A549 (cell line): ENCODE data around the gene OR13A1. TPM values are rescaled to one million over a fixed set of nuclear protein-coding genes. Genes with fewer than 3 reads are reported as not detected.

Experiments used
- ATAC-seq, 2 experiments: fragments of 200-7000 bp in 1 of 2; fragments of >200 bp in 1 of 2; cut with Nextera tagmentation in 1 of 2; cut with Tn5 transposase in 1 of 2; 3 replicates each; pipeline versions ENCODE4 v1.8.0 to v1.9.1; 2018 to 2020; ENCODE audit warnings: mild to moderate bottlenecking in 1 of 2, moderate library complexity in 1 of 2
- CTCF ChIA-PET: fragments of 300-600 bp; sonication (Branson Sonifier 250); formaldehyde crosslinking; extraction: SDS; loops from one replicate; lab custom pipeline; 2021; ENCODE audit warnings: antibody characterized with exemption, inconsistent platforms; lab: Yijun Ruan, JAX
- POLR2A ChIA-PET: fragments of 350-600 bp; formaldehyde crosslinking; extraction: SDS; loops from one replicate; lab custom pipeline; 2021; ENCODE audit warnings: antibody characterized with exemption, inconsistent platforms; lab: Yijun Ruan, JAX
- DNase-seq, 2 experiments: peaks; one replicate each; pipeline versions ENCODE4 v3.0.0 to v3.0.0-alpha.2; 2011 to 2016; ENCODE audit warnings: low read depth in 1 of 2, low spot score in 1 of 2
- FAIRE-seq: peaks from 2 replicates; lab custom pipeline; 2011; peaks lifted over from hg19 to GRCh38; lab: Jason Lieb, UNC
- H3K27ac ChIP-seq, 2 experiments: fragments of >200 bp; sonication (Bioruptor Twin); formaldehyde crosslinking; 3 replicates each; pipeline ENCODE4 v1.5.1; 2016 to 2017
- H3K4me1 ChIP-seq: fragments of >200 bp; sonication (Bioruptor Twin); formaldehyde crosslinking; 3 replicates; pipeline ENCODE4 v1.6.1; 2016
- H3K4me2 ChIP-seq: fragments of >200 bp; sonication (Bioruptor Twin); formaldehyde crosslinking; 3 replicates; pipeline ENCODE4 v1.6.1; 2016
- H3K4me3 ChIP-seq: fragments of >200 bp; sonication (Bioruptor Twin); formaldehyde crosslinking; 3 replicates; pipeline ENCODE4 v1.5.1; 2016
- H3K9me3 ChIP-seq: fragments of >200 bp; sonication (Bioruptor Twin); formaldehyde crosslinking; 3 replicates; pipeline ENCODE4 v1.6.1; 2016
- ATOH8 ChIP-seq: fragments of 250-450 bp; sonication (Bioruptor Pico); IDR thresholded peaks from 2 replicates; pipeline ENCODE4 v1.5.0; 2020; ENCODE audit warnings: low read depth, mild to moderate bottlenecking, moderate library complexity
- CBX2 ChIP-seq: fragments of 200-600 bp; sonication (generic); IDR thresholded peaks from 2 replicates; pipeline ENCODE4 v1.6.1; 2016; ENCODE audit warnings: low read depth, mild to moderate bottlenecking, borderline replicate concordance
- CBX8 ChIP-seq: fragments of 200-600 bp; sonication (generic); IDR thresholded peaks from 2 replicates; pipeline ENCODE4 v1.6.1; 2016
- CEBPB ChIP-seq, 2 experiments: fragments of >200 bp in 1 of 2; sonication (Bioruptor Twin) in 1 of 2; formaldehyde crosslinking in 1 of 2; IDR thresholded peaks; 2 replicates each; pipeline ENCODE4 v1.6.1; 2012 to 2016
- CHD4 ChIP-seq: fragments of 200-600 bp; sonication (generic); IDR thresholded peaks from 2 replicates; pipeline ENCODE4 v1.6.1; 2016; ENCODE audit warnings: antibody characterized with exemption, mild to moderate bottlenecking, borderline replicate concordance
- E2F6 ChIP-seq: IDR thresholded peaks from 2 replicates; pipeline ENCODE4 v1.6.1; 2012; ENCODE audit warnings: low read depth, borderline replicate concordance
- EHF ChIP-seq: fragments of 250-450 bp; sonication (Bioruptor Pico); IDR thresholded peaks from 2 replicates; pipeline ENCODE4 v1.5.0; 2020; ENCODE audit warnings: mild to moderate bottlenecking
- FOSL2 ChIP-seq, 2 experiments: fragments of 450-650 bp in 1 of 2; fragments of >200 bp in 1 of 2; sonication (Bioruptor Twin) in 1 of 2; formaldehyde crosslinking; IDR thresholded peaks; 2 replicates each; pipeline versions ENCODE4 v1.5.0 to v1.6.1; 2016 to 2020; ENCODE audit warnings: mild to moderate bottlenecking in 1 of 2, moderate library complexity in 1 of 2
- GATA3 ChIP-seq: IDR thresholded peaks from 2 replicates; pipeline ENCODE4 v1.6.1; 2012; ENCODE audit warnings: borderline replicate concordance
- HEYL ChIP-seq: fragments of 250-450 bp; sonication (Bioruptor Pico); IDR thresholded peaks from 2 replicates; pipeline ENCODE4 v1.8.0; 2021; ENCODE audit warnings: mild to moderate bottlenecking, moderate library complexity
- JUNB ChIP-seq: fragments of >200 bp; sonication (Bioruptor Twin); formaldehyde crosslinking; IDR thresholded peaks from 2 replicates; pipeline ENCODE4 v1.6.1; 2016
- KDM5A ChIP-seq: fragments of 200-600 bp; sonication (generic); IDR thresholded peaks from 2 replicates; pipeline ENCODE4 v1.6.1; 2016; ENCODE audit warnings: antibody characterized with exemption, mild to moderate bottlenecking
- MAFK ChIP-seq: fragments of 450-650 bp; IDR thresholded peaks from 2 replicates; pipeline ENCODE4 v1.6.1; 2014; ENCODE audit not compliant: partially characterized antibody
- MAZ ChIP-seq: fragments of 150-350 bp; IDR thresholded peaks from 2 replicates; pipeline ENCODE4 v1.6.1; 2014; ENCODE audit warnings: antibody characterized with exemption, low read depth, low read length, borderline replicate concordance
- PHF8 ChIP-seq: fragments of 200-600 bp; sonication (generic); IDR thresholded peaks from 2 replicates; pipeline ENCODE4 v1.6.1; 2016; ENCODE audit warnings: low read depth, mild to moderate bottlenecking, antibody characterized with exemption, moderate library complexity, borderline replicate concordance
- SMC3 ChIP-seq: fragments of >200 bp; sonication (Bioruptor Twin); formaldehyde crosslinking; IDR thresholded peaks from 3 replicates; pipeline ENCODE4 v1.6.1; 2018; ENCODE audit warnings: inconsistent platforms
- SREBF2 ChIP-seq: fragments of 450-650 bp; IDR thresholded peaks from 2 replicates; pipeline ENCODE4 v1.6.1; 2014; ENCODE audit warnings: mild to moderate bottlenecking, moderate library complexity
- TFCP2L1 ChIP-seq: fragments of 250-450 bp; sonication (Bioruptor Pico); IDR thresholded peaks from 2 replicates; pipeline ENCODE4 v1.5.0; 2021; ENCODE audit warnings: mild to moderate bottlenecking
- USF2 ChIP-seq: fragments of 450-650 bp; IDR thresholded peaks from 2 replicates; pipeline ENCODE4 v1.6.1; 2014; ENCODE audit warnings: antibody characterized with exemption
- ZFP36 ChIP-seq: fragments of 450-650 bp; IDR thresholded peaks from 2 replicates; pipeline ENCODE4 v1.6.1; 2014; ENCODE audit warnings: borderline replicate concordance; ENCODE audit not compliant: partially characterized antibody
- ZNF302 ChIP-seq: fragments of 250-450 bp; sonication (Bioruptor Pico); IDR thresholded peaks from 2 replicates; pipeline ENCODE4 v1.9.0; 2021; ENCODE audit warnings: inconsistent platforms, mild to moderate bottlenecking, moderate library complexity
- ZSCAN20 ChIP-seq: fragments of 250-450 bp; sonication (Bioruptor Pico); IDR thresholded peaks from 2 replicates; pipeline ENCODE4 v1.8.0; 2022; ENCODE audit warnings: mild to moderate bottlenecking, moderate library complexity
- WGBS: methylation state at CpG from one replicate; pipeline ENCODE4 v1.1.6; 2017; ENCODE audit errors: missing lambda C conversion rate; 5-methylcytosine and 5-hydroxymethylcytosine counted together
- polyA plus RNA-seq, 4 experiments: library from polyadenylated mRNA; depleted of rRNA in 3 of 4; stranded (reverse); fragments of >200 nt; fragmentation: RNase III in 1 of 4; extraction: RNeasy Plus Mini Kit Qiagen cat#74134 plus additional on column Dnase treatment in 1 of 4; gene quantifications; 2 replicates in 3 of 4; 3 replicates in 1 of 4; pipeline ENCODE4 v1.2.3, GENCODE V29; 2011 to 2017

The OR13A1 gene
- polyA plus RNA-seq, 2 of the 4 experiments (the other 2 are of a cell fraction) = 0.04 TPM; not detected in 1

- no peak overlapping the region for H3K27ac ChIP-seq
- POLR2A ChIA-PET = no interaction called here
- FAIRE-seq = peak; percentile 67
- H3K4me1 ChIP-seq = no peaks in the 10 kb centered on the region
- ATAC-seq = no peak
- H3K9me3 ChIP-seq = no peaks in the 10 kb centered on the region
- WGBS = 35% methylated on average over 1 of the region's 1 CpG
- DNase-seq = no peak
- H3K4me2 ChIP-seq = no peak overlapping the region
- H3K4me3 ChIP-seq = no peak overlapping the region
- TF ChIP-seq ZNF302 (no peak), MAZ (no peak), TFCP2L1 (CRISPR knock-in tag) (no peak), PHF8 (no peak), JUNB (no peak)
- CTCF ChIA-PET = interaction anchor here (0.9 kb wide), 1 partner anchor 91 kb away, joined by 3 read pairs; no protein-coding TSS in a partner anchor
These were observed 9.7 kb upstream of the OR13A1 start for GRCh38 chr10:45325116-45325515.

- POLR2A ChIA-PET = no interaction called here
- DNase-seq = no peak
- no peak overlapping the region for H3K4me3 ChIP-seq
These were observed 4.3 kb upstream of the OR13A1 start for GRCh38 chr10:45319702-45320101.

GRCh38 chr10:45313264-45313873 is 2.0 kb downstream of the OR13A1 start:
- no peak for FAIRE-seq
- ChIA-PET POLR2A (no interaction called here), CTCF (no interaction called here)
- TF ChIP-seq CBX2 (no peak), SREBF2 (no peak), KDM5A (no peak), FOSL2 (IDR thresholded peaks at IDR 0.05) (no peak), FOSL2 (CRISPR knock-in tag; IDR thresholded peaks at IDR 0.05) (no peak), EHF (CRISPR knock-in tag) (no peak), ATOH8 (no peak), GATA3 (no peak), HEYL (CRISPR knock-in tag) (no peak), ZSCAN20 (CRISPR knock-in tag) (no peak)
- WGBS = 12% methylated on average over 3 of the region's 3 CpGs
- no peaks in the 10 kb centered on the region for H3K4me1 ChIP-seq
- ATAC-seq = no peak
- H3K27ac ChIP-seq = no peak overlapping the region
- no peaks in the 10 kb centered on the region for H3K9me3 ChIP-seq
- DNase-seq = no peak
- H3K4me2 ChIP-seq = no peak overlapping the region
- H3K4me3 ChIP-seq = no peak overlapping the region

More at GRCh38 chr10:45319702-45320101, 4.3 kb upstream of the OR13A1 start:
- TF ChIP-seq E2F6 (no peak), SREBF2 (no peak), CEBPB (IDR thresholded peaks at IDR 0.05) (no peak), JUNB (no peak), CBX8 (no peak), SMC3 (no peak), USF2 (no peak), CHD4 (no peak), KDM5A (no peak), TFCP2L1 (CRISPR knock-in tag) (no peak), ZFP36 (no peak), MAFK (no peak)
- no peaks in the 10 kb centered on the region for H3K9me3 ChIP-seq
- FAIRE-seq (no peak), ATAC-seq (no peak)
- CTCF ChIA-PET = no interaction called here
- no peak overlapping the region for H3K27ac ChIP-seq
- 33% methylated on average over 2 of the region's 2 CpGs for WGBS
- no peaks in the 10 kb centered on the region for H3K4me1 ChIP-seq
- H3K4me2 ChIP-seq = no peak overlapping the region
